22Rv1 (cell line): ENCODE results near the gene NOTCH1.

ENCODE experiments used
- CTCF ChIP-seq: fragments of 450-650 bp; IDR thresholded peaks from 2 replicates; pipeline ENCODE4 v1.5.1; 2017; ENCODE audit warnings: mild to moderate bottlenecking
- ZFX ChIP-seq: fragments of 450-650 bp; IDR thresholded peaks from 2 replicates; pipeline ENCODE4 v1.6.1; 2017; ENCODE audit warnings: antibody characterized with exemption, borderline replicate concordance

- no peak for TF ChIP-seq CTCF
- no peak for TF ChIP-seq ZFX
These were observed 45.2 kb upstream of the NOTCH1 start for GRCh38 chr9:136590821-136591752.
